H1 (cell line): ENCODE measurements around the gene RAB40C. TPM values are rescaled to one million over a fixed set of nuclear protein-coding genes. Genes with fewer than 3 reads are reported as not detected.

Source experiments
- CTCF ChIA-PET: fragments of 300-600 bp; sonication (Branson Sonifier 250); formaldehyde crosslinking; loops from one replicate; lab custom pipeline; 2021; ENCODE audit not compliant: partially characterized antibody; lab: Charles Lee
- POLR2A ChIA-PET: fragments of 300-600 bp; sonication (Branson Sonifier 250); formaldehyde crosslinking; loops from one replicate; lab custom pipeline; 2021; ENCODE audit warnings: inconsistent platforms; ENCODE audit not compliant: partially characterized antibody; lab: Charles Lee
- DNase-seq, 2 experiments: peaks; one replicate each; pipeline versions ENCODE4 v3.0.0 to v3.0.0-alpha.2; 2010 to 2022; ENCODE audit warnings: low spot score in 2 of 2, low read depth in 1 of 2, mixed read lengths in 1 of 2
- FAIRE-seq: peaks from 2 replicates; lab custom pipeline; 2011; peaks lifted over from hg19 to GRCh38; lab: Jason Lieb, UNC
- H2AFZ ChIP-seq: 2 replicates; pipeline ENCODE4 v1.8.1; 2012; ENCODE audit warnings: low read length, inconsistent platforms
- H2AK5ac ChIP-seq: 2 replicates; pipeline ENCODE4 v1.6.1; 2013; ENCODE audit warnings: low read depth, low read length
- H2BK120ac ChIP-seq: replicated peaks from 2 replicates; pipeline ENCODE3; 2013; ENCODE audit warnings: low read depth, low read length, inconsistent platforms
- H2BK12ac ChIP-seq: 2 replicates; pipeline ENCODE4 v1.6.1; 2013; ENCODE audit warnings: low read depth, low read length
- H2BK15ac ChIP-seq: 2 replicates; pipeline ENCODE4 v1.6.1; 2013; ENCODE audit warnings: low read length
- H2BK20ac ChIP-seq: 2 replicates; pipeline ENCODE4 v1.6.1; 2013; ENCODE audit warnings: low read length
- H2BK5ac ChIP-seq: 2 replicates; pipeline ENCODE4 v1.6.1; 2013; ENCODE audit warnings: low read depth, low read length
- H3K14ac ChIP-seq: 2 replicates; pipeline ENCODE4 v1.6.1; 2013; ENCODE audit warnings: inconsistent platforms; ENCODE audit not compliant: insufficient read length
- H3K18ac ChIP-seq: 2 replicates; pipeline ENCODE4 v1.6.1; 2013; ENCODE audit warnings: low read length; ENCODE audit errors: extremely low read depth
- H3K23ac ChIP-seq: 2 replicates; pipeline ENCODE4 v1.6.1; 2013; ENCODE audit warnings: inconsistent platforms; ENCODE audit not compliant: insufficient read length
- H3K23me2 ChIP-seq: 2 replicates; pipeline ENCODE4 v1.6.1; 2013; ENCODE audit warnings: low read depth, low read length
- H3K27ac ChIP-seq: 2 replicates; pipeline ENCODE4 v1.6.1; 2011; ENCODE audit warnings: low read depth, low read length, inconsistent platforms
- H3K27me3 ChIP-seq, 4 experiments: replicated peaks in 1 of 4; 1 replicate in 1 of 4; 2 replicates in 3 of 4; pipeline versions ENCODE4 v1.6.1 to v1.8.1; 2011 to 2013; ENCODE audit warnings: low read length in 3 of 4, mild to moderate bottlenecking in 3 of 4, inconsistent platforms in 2 of 4, mixed read lengths in 2 of 4, moderate library complexity in 1 of 4; ENCODE audit not compliant: control insufficient read depth in 3 of 4, insufficient read depth in 3 of 4; ENCODE audit errors: extremely low read depth in 1 of 4
- H3K36me3 ChIP-seq, 4 experiments: 2 replicates each; pipeline versions ENCODE4 v1.6.1 to v1.8.1; 2011 to 2013; ENCODE audit warnings: mild to moderate bottlenecking in 4 of 4, low read length in 3 of 4, moderate library complexity in 2 of 4, control low read depth in 1 of 4, inconsistent platforms in 1 of 4; ENCODE audit not compliant: insufficient read depth in 4 of 4, control insufficient read depth in 2 of 4
- H3K4ac ChIP-seq: replicated peaks from 2 replicates; pipeline ENCODE3; 2013; ENCODE audit warnings: low read length, low read depth, mixed read lengths, inconsistent platforms; ENCODE audit not compliant: insufficient read length
- H3K4me1 ChIP-seq, 4 experiments: replicated peaks in 1 of 4; 1 replicate in 1 of 4; 2 replicates in 3 of 4; pipeline versions ENCODE4 v1.6.1 to v1.8.1; 2011 to 2013; ENCODE audit warnings: low read length in 3 of 4, inconsistent platforms in 2 of 4, mixed read lengths in 1 of 4; ENCODE audit not compliant: insufficient read depth in 4 of 4, control insufficient read depth in 3 of 4
- H3K4me2 ChIP-seq, 2 experiments: 2 replicates each; pipeline versions ENCODE4 v1.6.1 to v1.8.1; 2011 to 2013; ENCODE audit warnings: low read depth in 2 of 2, low read length in 2 of 2, control low read depth in 1 of 2, inconsistent platforms in 1 of 2, mild to moderate bottlenecking in 1 of 2; ENCODE audit not compliant: insufficient read depth in 1 of 2
- H3K4me3 ChIP-seq, 4 experiments: fragments of 200-600, 300-600 bp in 1 of 4; sonication (generic), shearing (Covaris generic), sonication (Bioruptor Twin) in 1 of 4; 2 replicates each; pipeline versions ENCODE4 v1.5.1 to v1.8.1; 2011 to 2016; ENCODE audit warnings: low read length in 4 of 4, low read depth in 3 of 4, control low read depth in 2 of 4, inconsistent platforms in 2 of 4, mild to moderate bottlenecking in 2 of 4, mixed read lengths in 1 of 4, moderate library complexity in 1 of 4; ENCODE audit not compliant: insufficient read depth in 2 of 4; ENCODE audit errors: extremely low read depth in 1 of 4
- H3K56ac ChIP-seq: replicated peaks from 2 replicates; pipeline ENCODE3; 2013; ENCODE audit warnings: low read depth, mild to moderate bottlenecking, mixed read lengths, low read length, inconsistent platforms; ENCODE audit not compliant: insufficient read length
- H3K79me1 ChIP-seq: 2 replicates; pipeline ENCODE4 v1.6.1; 2013; ENCODE audit warnings: low read depth, low read length, control low read depth
- H3K79me2 ChIP-seq, 2 experiments: 2 replicates each; pipeline versions ENCODE4 v1.6.1 to v1.8.1; 2012 to 2013; ENCODE audit warnings: low read length in 2 of 2, mild to moderate bottlenecking in 2 of 2, inconsistent platforms in 1 of 2; ENCODE audit not compliant: insufficient read depth in 2 of 2, control insufficient read depth in 1 of 2
- H3K9ac ChIP-seq, 4 experiments: replicated peaks in 1 of 4; 1 replicate in 1 of 4; 2 replicates in 3 of 4; pipeline versions ENCODE4 v1.6.1 to v1.8.1; 2011 to 2013; ENCODE audit warnings: low read depth in 3 of 4, low read length in 3 of 4, control low read depth in 2 of 4, mild to moderate bottlenecking in 2 of 4, moderate library complexity in 2 of 4, inconsistent platforms in 1 of 4; ENCODE audit errors: extremely low read depth in 1 of 4
- H3K9me3 ChIP-seq, 2 experiments: 2 replicates each; pipeline versions ENCODE4 v1.6.1 to v1.8.1; 2012 to 2013; ENCODE audit warnings: mild to moderate bottlenecking in 2 of 2, moderate library complexity in 2 of 2, control low read depth in 1 of 2, inconsistent platforms in 1 of 2, low read depth in 1 of 2, low read length in 1 of 2, mixed read lengths in 1 of 2; ENCODE audit not compliant: insufficient read depth in 2 of 2
- H4K20me1 ChIP-seq, 2 experiments: replicated peaks in 1 of 2; 2 replicates each; pipeline versions ENCODE3 to v1.8.1; 2011 to 2013; ENCODE audit warnings: inconsistent platforms in 2 of 2, low read length in 2 of 2, mild to moderate bottlenecking in 1 of 2; ENCODE audit not compliant: insufficient read depth in 2 of 2, control insufficient read depth in 1 of 2
- H4K5ac ChIP-seq: 2 replicates; pipeline ENCODE4 v1.6.1; 2013; ENCODE audit warnings: low read length, low read depth, mixed read lengths, inconsistent platforms; ENCODE audit not compliant: insufficient read length
- H4K8ac ChIP-seq: 2 replicates; pipeline ENCODE4 v1.8.0; 2013; ENCODE audit warnings: mild to moderate bottlenecking, moderate library complexity, low read length, inconsistent platforms; ENCODE audit not compliant: insufficient read depth; ENCODE audit errors: extremely low read depth
- H4K91ac ChIP-seq: replicated peaks from 2 replicates; pipeline ENCODE3; 2013; ENCODE audit warnings: low read length, mixed read lengths, inconsistent platforms; ENCODE audit not compliant: insufficient read length
- CHD2 ChIP-seq: IDR thresholded peaks from 2 replicates; pipeline ENCODE4 v1.6.1; 2012; ENCODE audit warnings: low read length, improper control_type of control experiment
- EGR1 ChIP-seq: IDR thresholded peaks from 2 replicates; pipeline ENCODE4 v1.6.1; 2011; ENCODE audit warnings: low read depth, low read length, borderline replicate concordance
- PHF8 ChIP-seq: fragments of 200-600 bp; sonication (generic); conservative IDR thresholded peaks from 2 replicates; pipeline ENCODE4 v1.7.1; 2012; ENCODE audit warnings: low read depth, mild to moderate bottlenecking, inconsistent platforms, low read length, moderate library complexity
- POLR2AphosphoS5 ChIP-seq: IDR thresholded peaks from 2 replicates; pipeline ENCODE4 v1.6.1; 2011; ENCODE audit warnings: low read depth, low read length
- POU5F1 ChIP-seq: IDR thresholded peaks from 2 replicates; pipeline ENCODE4 v1.6.1; 2011; ENCODE audit warnings: low read depth, mild to moderate bottlenecking, low read length, moderate library complexity
- RAD21 ChIP-seq, 2 experiments: IDR thresholded peaks in 1 of 2; conservative IDR thresholded peaks in 1 of 2; 2 replicates each; pipeline ENCODE4 v1.6.1; 2011; ENCODE audit warnings: low read depth in 2 of 2, low read length in 2 of 2, improper control_type of control experiment in 1 of 2, inconsistent platforms in 1 of 2, mild to moderate bottlenecking in 1 of 2, moderate library complexity in 1 of 2
- SIX5 ChIP-seq: IDR thresholded peaks from 2 replicates; pipeline ENCODE4 v1.6.1; 2011; ENCODE audit warnings: mild to moderate bottlenecking, low read depth, low read length
- SUZ12 ChIP-seq: fragments of 200-600 bp; sonication (generic); IDR thresholded peaks from 2 replicates; pipeline ENCODE4 v1.6.1; 2012; ENCODE audit warnings: mild to moderate bottlenecking, inconsistent platforms, low read length, moderate library complexity, mixed read lengths
- WGBS, 2 experiments: shearing (Covaris generic) in 1 of 2; methylation state at CpG; one replicate each; pipeline versions ENCODE4 v1.1.6 to v1.1.7; 2013 to 2015; ENCODE audit warnings: low lambda C conversion rate in 2 of 2, mixed read lengths in 2 of 2, inconsistent platforms in 1 of 2, low coverage in 1 of 2, missing lambda C conversion rate in 1 of 2; ENCODE audit not compliant: insufficient replicate concordance in 2 of 2, insufficient coverage in 1 of 2, insufficient read length in 1 of 2; ENCODE audit errors: extremely low coverage in 1 of 2, missing lambda C conversion rate in 1 of 2; 5-methylcytosine and 5-hydroxymethylcytosine counted together
- polyA plus RNA-seq, 7 experiments: library from polyadenylated mRNA; depleted of rRNA in 3 of 7; stranded (reverse) in 5 of 7; unstranded in 2 of 7; fragments of >200 nt in 5 of 7; fragments of 200-250 nt in 2 of 7; gene quantifications; 1 replicate in 5 of 7; 2 replicates in 1 of 7; 4 replicates in 1 of 7; pipeline versions ENCODE4 v1.2.1 to v1.2.3, GENCODE V29; 2011 to 2013; ENCODE audit warnings: missing spikeins in 2 of 7, mixed read lengths in 2 of 7
- total RNA-seq: library from RNA; stranded (reverse); fragmentation: NEBNext Ultra II Directional; extraction: Animal tissue kit (Norgen Biotek cat#: 25700); gene quantifications from 2 replicates; pipeline ENCODE4 v1.2.1, GENCODE V29; 2021
- TF ChIP-seq, protein P1 (sequence below): IDR thresholded peaks from 2 replicates; pipeline ENCODE4 v1.6.1; 2011; ENCODE audit warnings: low read length, improper control_type of control experiment

Gene RAB40C
- total and polyA plus RNA-seq, 2 of the 8 experiments (the other 6 are each of a cell fraction or from before 2014, with no cell fraction given) = 13.9 to 15.6 TPM

DNA sequence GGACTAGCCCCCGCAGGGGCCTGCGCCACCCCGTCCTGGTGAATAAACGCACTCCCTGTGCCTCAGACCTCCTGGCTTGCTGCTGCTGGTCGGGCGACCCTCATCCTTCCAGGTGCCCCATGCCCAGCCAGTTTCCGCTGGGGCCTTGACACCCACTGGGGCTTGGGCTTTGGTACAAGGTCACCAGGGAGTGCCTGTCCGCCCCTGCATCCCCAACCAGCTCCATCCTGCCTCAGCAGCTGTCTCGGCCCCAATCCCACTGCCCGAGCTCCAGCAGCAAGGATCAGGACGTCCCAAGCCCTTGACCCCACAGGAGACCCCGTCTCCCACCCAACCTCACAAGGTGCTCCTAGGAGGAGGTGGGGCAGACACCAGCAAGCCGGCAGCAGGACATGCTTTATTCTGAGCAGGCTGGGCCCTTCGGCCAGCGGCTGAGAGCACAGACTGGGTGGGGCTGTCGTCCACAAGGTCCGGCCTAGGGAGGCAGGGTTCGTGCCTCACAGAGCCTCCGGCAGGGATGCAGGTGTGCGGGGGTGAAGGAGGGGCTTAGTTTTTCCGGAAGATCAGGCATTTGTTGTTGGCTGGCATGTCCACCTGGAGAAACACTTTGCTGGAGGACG lies 44.3 kb downstream of the RAB40C start:
- Histone ChIP-seq H3K36me3 (peaks cover 0 to 21% (median 3%) of the 10 kb centered on the region in 4 experiments; a peak in 4 of 8 replicates), H3K23ac (no peak overlapping the region), H3K27ac (no peak overlapping the region), H4K20me1 (peaks cover 3 to 10% of the 10 kb centered on the region in 2 experiments), H3K9ac (no peak overlapping the region), H3K18ac (no peak overlapping the region), H3K14ac (no peak overlapping the region), H4K5ac (no peak overlapping the region), H2BK15ac (no peak overlapping the region), H3K4me3 (no peak overlapping the region), H3K4me1 (peaks cover 0 to 42% (median 34%) of the 10 kb centered on the region in 4 experiments; a peak in 6 of 7 replicates), H2AK5ac (no peak overlapping the region), H3K79me2 (peaks cover 0 to 6% of the 10 kb centered on the region in 2 experiments; a peak in 1 of 4 replicates), H3K4ac (no peak overlapping the region), H2BK12ac (peak overlapping the region; percentile 17; the same call in 1 of the 2 replicates), H4K8ac (no peak overlapping the region), H2AFZ (no peak overlapping the region), H4K91ac (no peak overlapping the region), H2BK5ac (no peak overlapping the region), H2BK20ac (no peak overlapping the region), H2BK120ac (no peak overlapping the region), H3K23me2 (peaks cover 8% of the 10 kb centered on the region; the same call in 1 of the 2 replicates), H3K4me2 (no peak overlapping the region), H3K79me1 (no peaks in the 10 kb centered on the region), H3K9me3 (no peaks in the 10 kb centered on the region), H3K27me3 (no peaks in the 10 kb centered on the region), H3K56ac (no peak overlapping the region)
- no peak for TF ChIP-seq POLR2AphosphoS5
- TF ChIP-seq, protein P1, sequence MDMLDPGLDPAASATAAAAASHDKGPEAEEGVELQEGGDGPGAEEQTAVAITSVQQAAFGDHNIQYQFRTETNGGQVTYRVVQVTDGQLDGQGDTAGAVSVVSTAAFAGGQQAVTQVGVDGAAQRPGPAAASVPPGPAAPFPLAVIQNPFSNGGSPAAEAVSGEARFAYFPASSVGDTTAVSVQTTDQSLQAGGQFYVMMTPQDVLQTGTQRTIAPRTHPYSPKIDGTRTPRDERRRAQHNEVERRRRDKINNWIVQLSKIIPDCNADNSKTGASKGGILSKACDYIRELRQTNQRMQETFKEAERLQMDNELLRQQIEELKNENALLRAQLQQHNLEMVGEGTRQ = no peak
- no peak for TF ChIP-seq CHD2
- no peak for TF ChIP-seq PHF8
- no peak for TF ChIP-seq POU5F1
- no peak for TF ChIP-seq EGR1
- no peak for TF ChIP-seq SIX5
- no peak for TF ChIP-seq SUZ12
- no peak for TF ChIP-seq RAD21 (IDR thresholded peaks at IDR 0.05 in 1 of 2, conservative IDR thresholded peaks at IDR 0.05 in 1 of 2; ENCODE audit: low read depth in 2 of 2, low read length in 2 of 2)
- ChIA-PET CTCF (interaction anchor here (0.6 to 1.3 kb wide), 3 partner anchors 14 to 67 kb away, joined by 3 read pairs; partner anchors contain the start of gene NHLRC4), POLR2A (interaction anchor here (0.7 to 2.7 kb wide), 7 partner anchors 10 to 263 kb away, joined by 3 to 16 read pairs (median 4); partner anchors contain the start of gene MRPL28)
- 88% methylated on average over 21 of the region's 22 CpGs; no CpG with 5 or more reads in 1 of the 2 experiments for WGBS, 2 experiments
- no peak for FAIRE-seq
- no peak for DNase-seq
